ENCODE results near the gene TRDN.

GRCh38 chr6:123497025-123497424, 139.7 kb downstream of the TRDN start:
- TF ChIP-seq POLR2A (IDR thresholded peaks at IDR 0.05) (no peak), CTCF (IDR thresholded peaks at IDR 0.05) (no peak)

Data from body of pancreas (tissue), 4 donors.